NT2/D1 (cell line): Measurements from ENCODE around the gene WNT5B.

Experiments used
- DNase-seq: peaks from one replicate; pipeline ENCODE4 v3.0.0-alpha.2; 2011; ENCODE audit warnings: low read depth, low spot score
- H3K27me3 ChIP-seq: 2 replicates; pipeline ENCODE4 v1.6.0; 2011; ENCODE audit warnings: mild to moderate bottlenecking; ENCODE audit not compliant: insufficient read length, insufficient read depth
- H3K36me3 ChIP-seq: 2 replicates; pipeline ENCODE4 v1.6.1; 2011; ENCODE audit warnings: mild to moderate bottlenecking, low read length, mixed read lengths; ENCODE audit not compliant: insufficient read depth, insufficient read length
- H3K4me1 ChIP-seq: 2 replicates; pipeline ENCODE4 v1.5.1; 2011; ENCODE audit not compliant: insufficient read depth, insufficient read length
- H3K4me3 ChIP-seq: 2 replicates; pipeline ENCODE4 v1.5.1; 2011; ENCODE audit warnings: low read depth; ENCODE audit not compliant: insufficient read length
- H3K9ac ChIP-seq: 2 replicates; pipeline ENCODE4 v1.6.0; 2011; ENCODE audit warnings: low read depth; ENCODE audit not compliant: insufficient read length
- H3K9me3 ChIP-seq: 2 replicates; pipeline ENCODE4 v1.5.1; 2011; ENCODE audit warnings: mild to moderate bottlenecking, low read length; ENCODE audit not compliant: insufficient read depth
- SUZ12 ChIP-seq: IDR thresholded peaks from 2 replicates; pipeline ENCODE4 v1.6.1; 2011; ENCODE audit not compliant: insufficient read length, insufficient read depth; ENCODE audit errors: extremely low read depth
- YY1 ChIP-seq: IDR thresholded peaks from 2 replicates; pipeline ENCODE4 v1.6.1; 2011; ENCODE audit not compliant: insufficient read length, insufficient read depth
- ZNF274 ChIP-seq: IDR thresholded peaks from 2 replicates; pipeline ENCODE4 v1.6.1; 2011; ENCODE audit warnings: mild to moderate bottlenecking, low read depth, low read length

Gene WNT5B

GRCh38 chr12:1642513-1642912 lies 13.5 kb downstream of the WNT5B start:
- Histone ChIP-seq H3K4me3 (no peak overlapping the region), H3K9ac (no peak overlapping the region), H3K36me3 (peaks cover 77% of the 10 kb centered on the region), H3K4me1 (peaks cover 14% of the 10 kb centered on the region), H3K27me3 (no peaks in the 10 kb centered on the region), H3K9me3 (no peaks in the 10 kb centered on the region)
- no peak for DNase-seq
- TF ChIP-seq SUZ12 (no peak), YY1 (no peak), ZNF274 (no peak)

GRCh38 chr12:1643043-1643442 lies 14.0 kb downstream of the WNT5B start:
- Histone ChIP-seq H3K9me3 (no peaks in the 10 kb centered on the region), H3K36me3 (peaks cover 81% of the 10 kb centered on the region), H3K4me1 (peaks cover 14% of the 10 kb centered on the region), H3K27me3 (no peaks in the 10 kb centered on the region), H3K9ac (no peak overlapping the region), H3K4me3 (no peak overlapping the region)
- DNase-seq, result no peak
- TF ChIP-seq YY1 (no peak), ZNF274 (no peak), SUZ12 (no peak)

DNA sequence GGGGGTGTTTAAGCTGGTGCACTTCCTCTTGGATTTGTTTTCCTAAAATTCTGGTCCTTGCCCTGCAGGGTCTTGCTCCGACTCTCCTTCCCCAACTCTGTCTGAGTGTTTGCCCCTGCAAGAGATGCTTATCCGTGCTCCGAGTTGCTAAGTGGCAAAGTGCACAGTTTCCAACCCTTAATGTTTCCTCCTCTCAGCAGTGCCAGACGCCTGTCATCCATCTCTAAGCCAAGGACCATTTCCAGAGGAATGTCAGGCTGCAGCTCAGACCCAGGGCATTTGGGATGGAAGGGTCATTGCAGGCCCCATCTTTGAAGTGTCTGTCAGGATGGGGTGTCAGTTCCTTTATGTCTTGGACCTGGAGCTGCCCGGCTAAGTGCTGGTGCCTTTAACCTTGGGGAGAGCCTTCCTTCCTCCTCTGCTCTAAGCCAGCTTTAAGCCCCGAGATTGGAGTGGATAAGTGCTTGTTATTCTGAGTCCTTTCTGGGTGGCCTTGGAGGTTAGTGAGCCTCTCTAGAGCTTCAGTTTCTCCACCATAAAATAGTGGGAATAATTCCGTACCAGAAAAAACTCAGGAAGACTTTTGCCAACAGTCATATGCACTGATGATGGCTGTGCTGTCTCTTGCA lies 15.0 kb downstream of the WNT5B start:
- TF ChIP-seq SUZ12 (no peak), ZNF274 (no peak), YY1 (no peak)
- no peak for DNase-seq
- H3K36me3 ChIP-seq, result peaks cover 75% of the 10 kb centered on the region
- no peaks in the 10 kb centered on the region for H3K27me3 ChIP-seq
- H3K9me3 ChIP-seq, result no peaks in the 10 kb centered on the region
- H3K9ac ChIP-seq, result no peak overlapping the region
- H3K4me3 ChIP-seq, result no peak overlapping the region
- peaks cover 14% of the 10 kb centered on the region for H3K4me1 ChIP-seq

DNA sequence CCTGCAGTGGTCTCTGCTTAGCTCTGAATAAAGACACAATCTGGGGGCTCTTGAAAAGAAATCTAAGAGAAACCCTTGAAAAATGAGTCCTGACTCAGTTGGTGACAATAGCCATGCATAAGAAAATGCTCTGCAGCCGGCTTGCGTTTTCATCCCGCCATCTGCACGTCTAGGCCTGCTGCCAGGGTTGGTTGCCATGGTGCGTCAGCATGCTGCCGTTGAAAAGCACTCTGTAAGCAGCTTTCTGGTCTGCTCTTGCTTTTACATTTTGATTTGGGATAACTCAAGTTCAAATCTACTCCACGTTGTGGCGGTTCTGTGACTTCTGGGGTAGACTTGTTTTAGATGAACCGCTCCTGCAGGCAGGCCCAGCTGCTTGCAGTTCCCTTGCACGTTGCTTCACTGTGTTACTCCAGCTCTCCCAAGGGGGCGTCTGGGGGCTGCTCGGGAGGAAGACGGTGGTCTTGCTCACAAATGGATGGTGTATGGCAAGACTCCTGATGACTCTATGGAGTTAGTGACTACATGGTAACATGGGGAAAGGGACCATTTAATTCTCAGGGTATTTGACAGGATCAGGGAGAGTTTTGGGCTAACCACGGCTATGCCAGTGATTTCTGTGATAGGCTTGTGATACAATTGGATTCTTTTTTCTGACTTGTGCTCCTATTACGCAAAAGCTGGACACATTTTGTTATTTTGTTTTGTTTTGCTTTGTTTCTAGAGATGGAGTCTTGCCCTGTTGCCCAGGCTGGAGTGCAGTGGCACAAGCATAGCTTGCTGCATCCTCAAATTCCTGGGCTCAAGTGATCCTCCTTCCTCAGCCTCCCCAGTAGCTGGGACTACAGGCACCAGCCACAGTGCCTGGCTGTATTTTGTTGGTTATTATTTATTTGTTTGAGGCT lies 15.8 kb downstream of the WNT5B start:
- H3K27me3 ChIP-seq, result no peaks in the 10 kb centered on the region
- no peak for DNase-seq
- H3K36me3 ChIP-seq, result peaks cover 69% of the 10 kb centered on the region
- no peak overlapping the region for H3K9ac ChIP-seq
- H3K4me3 ChIP-seq, result no peak overlapping the region
- TF ChIP-seq ZNF274 (no peak), SUZ12 (no peak), YY1 (no peak)
- H3K4me1 ChIP-seq, result peaks cover 14% of the 10 kb centered on the region
- no peaks in the 10 kb centered on the region for H3K9me3 ChIP-seq

DNA sequence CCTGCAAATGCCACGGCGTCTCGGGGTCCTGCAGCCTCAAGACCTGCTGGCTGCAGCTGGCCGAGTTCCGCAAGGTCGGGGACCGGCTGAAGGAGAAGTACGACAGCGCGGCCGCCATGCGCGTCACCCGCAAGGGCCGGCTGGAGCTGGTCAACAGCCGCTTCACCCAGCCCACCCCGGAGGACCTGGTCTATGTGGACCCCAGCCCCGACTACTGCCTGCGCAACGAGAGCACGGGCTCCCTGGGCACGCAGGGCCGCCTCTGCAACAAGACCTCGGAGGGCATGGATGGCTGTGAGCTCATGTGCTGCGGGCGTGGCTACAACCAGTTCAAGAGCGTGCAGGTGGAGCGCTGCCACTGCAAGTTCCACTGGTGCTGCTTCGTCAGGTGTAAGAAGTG lies 16.8 kb downstream of the WNT5B start:
- peaks cover 59% of the 10 kb centered on the region for H3K36me3 ChIP-seq
- no peaks in the 10 kb centered on the region for H3K9me3 ChIP-seq
- TF ChIP-seq ZNF274, result no peak
- TF ChIP-seq YY1, result no peak
- no peak for TF ChIP-seq SUZ12
- peaks cover 14% of the 10 kb centered on the region for H3K4me1 ChIP-seq
- H3K27me3 ChIP-seq, result no peaks in the 10 kb centered on the region
- no peak overlapping the region for H3K9ac ChIP-seq
- no peak for DNase-seq
- H3K4me3 ChIP-seq, result no peak overlapping the region

- DNase-seq, result no peak
Measured at GRCh38 chr12:1646569-1647284, 17.7 kb downstream of the WNT5B start.

GRCh38 chr12:1647285-1647669 lies 18.2 kb downstream of the WNT5B start:
- Histone ChIP-seq H3K4me3 (no peak overlapping the region), H3K27me3 (no peaks in the 10 kb centered on the region), H3K9ac (no peak overlapping the region), H3K9me3 (no peaks in the 10 kb centered on the region), H3K4me1 (peaks cover 10% of the 10 kb centered on the region), H3K36me3 (peaks cover 50% of the 10 kb centered on the region)
- no peak for TF ChIP-seq YY1
- TF ChIP-seq ZNF274, result no peak
- no peak for TF ChIP-seq SUZ12
- no peak for DNase-seq

More at GRCh38 chr12:1646569-1647284, 17.7 kb downstream of the WNT5B start:
- H3K9ac ChIP-seq, result no peak overlapping the region
- H3K36me3 ChIP-seq, result peaks cover 56% of the 10 kb centered on the region
- peaks cover 14% of the 10 kb centered on the region for H3K4me1 ChIP-seq
- H3K4me3 ChIP-seq, result no peak overlapping the region
- H3K27me3 ChIP-seq, result no peaks in the 10 kb centered on the region
- H3K9me3 ChIP-seq, result no peaks in the 10 kb centered on the region
- TF ChIP-seq SUZ12 (no peak), YY1 (no peak), ZNF274 (no peak)
